ENCODE measurements around the gene ZNF124.
"Not testable (repeated sequence)": the region's sequence is repeated elsewhere in the genome, so short reads cannot be mapped to it uniquely, and the experiment has no call there.

ZNF124 gene

GRCh38 chr1:247171443-247171842 is 377 bp downstream of the ZNF124 start:
- DNase-seq (ENCODE audit: low read depth) = not testable (repeated sequence)

- peak; percentile 15 for DNase-seq (ENCODE audit: low read depth)
Measured at GRCh38 chr1:247165674-247166073, 6.1 kb downstream of the ZNF124 start.

- no peak for DNase-seq (ENCODE audit: low read depth)
Measured at GRCh38 chr1:247164694-247165093, 7.1 kb downstream of the ZNF124 start.

- DNase-seq (ENCODE audit: low read depth) = peak; percentile 5
Measured at GRCh38 chr1:247156787-247157232, 15.0 kb downstream of the ZNF124 start.

- DNase-seq (ENCODE audit: low read depth) = no peak
Measured at GRCh38 chr1:247147781-247148180, 24.0 kb downstream of the ZNF124 start.

GRCh38 chr1:247147120-247147519 is 24.7 kb downstream of the ZNF124 start:
- DNase-seq (ENCODE audit: low read depth) = not testable (repeated sequence)

- no peak for DNase-seq (ENCODE audit: low read depth)
Measured at GRCh38 chr1:247146671-247147070, 25.1 kb downstream of the ZNF124 start.

GRCh38 chr1:247145279-247145678 is 26.5 kb downstream of the ZNF124 start:
- DNase-seq (ENCODE audit: low read depth) = no peak

GRCh38 chr1:247139557-247139956 is 32.3 kb downstream of the ZNF124 start:
- DNase-seq (ENCODE audit: low read depth) = not testable (repeated sequence)

- no peak for DNase-seq (ENCODE audit: low read depth)
Measured at GRCh38 chr1:247131236-247131635, 40.6 kb downstream of the ZNF124 start.

- not testable (repeated sequence) for DNase-seq (ENCODE audit: low read depth)
Measured at GRCh38 chr1:247127519-247128282, 44.1 kb downstream of the ZNF124 start.

GRCh38 chr1:247126601-247127000 is 45.2 kb downstream of the ZNF124 start:
- not testable (repeated sequence) for DNase-seq (ENCODE audit: low read depth)

- DNase-seq (ENCODE audit: low read depth) = not testable (repeated sequence)
Measured at GRCh38 chr1:247126166-247126565, 45.7 kb downstream of the ZNF124 start.

- no peak for DNase-seq (ENCODE audit: low read depth)
Measured at GRCh38 chr1:247121382-247121781, 50.4 kb downstream of the ZNF124 start.

GRCh38 chr1:247120408-247120668 is 51.5 kb downstream of the ZNF124 start:
- DNase-seq (ENCODE audit: low read depth) = not testable (repeated sequence)

- no peak for DNase-seq (ENCODE audit: low read depth)
Measured at GRCh38 chr1:247119600-247120407, 52.0 kb downstream of the ZNF124 start.

GRCh38 chr1:247118946-247119446 is 52.8 kb downstream of the ZNF124 start:
- DNase-seq (ENCODE audit: low read depth) = peak; percentile 48

GRCh38 chr1:247115545-247115944 is 56.3 kb downstream of the ZNF124 start:
- no peak for DNase-seq (ENCODE audit: low read depth)

- DNase-seq (ENCODE audit: low read depth) = no peak
Measured at GRCh38 chr1:247115141-247115510, 56.7 kb downstream of the ZNF124 start.

GRCh38 chr1:247114351-247115140 is 57.3 kb downstream of the ZNF124 start:
- no peak for DNase-seq (ENCODE audit: low read depth)

- DNase-seq (ENCODE audit: low read depth) = no peak
Measured at GRCh38 chr1:247113733-247114271, 58.0 kb downstream of the ZNF124 start.

- peak; percentile 53 for DNase-seq (ENCODE audit: low read depth)
Measured at GRCh38 chr1:247113094-247113497, 58.7 kb downstream of the ZNF124 start.
